Naive thymus-derived CD8-positive, alpha-beta T cell (primary cell): ENCODE data around the gene DOCK4. TPM values are rescaled to one million over a fixed set of nuclear protein-coding genes. Genes with fewer than 3 reads are reported as not detected.

Experiments
- ATAC-seq, 2 donors: fragments of 150-1000 bp; cut with Tn5 transposase in 1 of 2; sonication (Bioruptor Pico), chemical (Tn5 transposase) in 1 of 2; 1 replicate in 1 of 2; 2 replicates in 1 of 2; pipeline ENCODE4 v1.10.0; 2021; ENCODE audit warnings: mild to moderate bottlenecking in 2 of 2, moderate library complexity in 2 of 2
- POLR2A ChIA-PET: fragments of 350-600 bp; sonication (Branson Sonifier 250); formaldehyde crosslinking; loops from one replicate; lab custom pipeline; 2021; ENCODE audit warnings: antibody characterized with exemption; lab: Charles Lee
- DNase-seq, 10 donors: peaks; one replicate each; pipeline versions ENCODE4 v3.0.0 to v3.0.0-alpha.2; 2020 to 2022
- H3K27ac Mint-ChIP-seq, 10 donors: one replicate each; pipeline ENCODE4 v1.8.0; 2020 to 2022; ENCODE audit warnings: mild to moderate bottlenecking in 10 of 10, mixed read lengths in 10 of 10, moderate library complexity in 4 of 10, inconsistent platforms in 1 of 10
- H3K27me3 Mint-ChIP-seq, 5 donors: one replicate each; pipeline ENCODE4 v1.8.0; 2021 to 2022; ENCODE audit warnings: mixed read lengths in 5 of 5
- H3K36me3 Mint-ChIP-seq, 3 donors: one replicate each; pipeline ENCODE4 v1.8.0; 2020 to 2022; ENCODE audit warnings: mixed read lengths in 3 of 3, mild to moderate bottlenecking in 2 of 3, inconsistent platforms in 1 of 3
- H3K4me1 Mint-ChIP-seq, 4 donors: one replicate each; pipeline ENCODE4 v1.8.0; 2021 to 2022; ENCODE audit warnings: mixed read lengths in 4 of 4
- H3K4me3 Mint-ChIP-seq, 10 donors: one replicate each; pipeline ENCODE4 v1.8.0; 2020 to 2022; ENCODE audit warnings: mild to moderate bottlenecking in 10 of 10, mixed read lengths in 10 of 10, moderate library complexity in 6 of 10, inconsistent platforms in 1 of 10
- H3K9me3 Mint-ChIP-seq, 9 donors: one replicate each; pipeline ENCODE4 v1.8.0; 2020 to 2022; ENCODE audit warnings: mixed read lengths in 9 of 9, mild to moderate bottlenecking in 3 of 9, inconsistent platforms in 1 of 9, moderate library complexity in 1 of 9
- polyA plus RNA-seq, 3 donors: library from polyadenylated mRNA; unstranded; fragments of 300-500 nt; fragmentation: Illumina TruSeq; gene quantifications; one replicate each; pipeline ENCODE4 v1.2.3, GENCODE V29; 2021
- total RNA-seq, 8 experiments: library from RNA in 2 of 8; stranded (reverse) in 2 of 8; gene quantifications; one replicate each; pipeline ENCODE4 v1.2.3 and lab custom pipeline; 2021 to 2026

DOCK4 gene
- total and polyA plus RNA-seq, 5 experiments from 2014 or later, result 0.30 to 1.3 (median 0.67) TPM; not detected in 1

- POLR2A ChIA-PET, result no interaction called here
- peaks cover 0 to 15% (median 1%) of the 10 kb centered on the region in 5 donors for H3K27me3 Mint-ChIP-seq
- no peak for ATAC-seq
- H3K4me3 Mint-ChIP-seq, result no peak overlapping the region
- DNase-seq, result no peak
- H3K9me3 Mint-ChIP-seq, result peaks cover 0 to 11% (median 5%) of the 10 kb centered on the region in 9 donors
- peaks cover 0 to 2% (median 0%) of the 10 kb centered on the region in 3 donors for H3K36me3 Mint-ChIP-seq
- H3K27ac Mint-ChIP-seq, result no peak overlapping the region
- no peaks in the 10 kb centered on the region for H3K4me1 Mint-ChIP-seq
These were observed 372.7 kb downstream of the DOCK4 start for GRCh38 chr7:111833466-111833865.

GRCh38 chr7:111832174-111832573, 374.0 kb downstream of the DOCK4 start:
- peaks cover 0 to 2% (median 0%) of the 10 kb centered on the region in 3 donors for H3K36me3 Mint-ChIP-seq
- DNase-seq (no peak), ATAC-seq (no peak)
- POLR2A ChIA-PET, result no interaction called here
- peaks cover 0 to 15% (median 1%) of the 10 kb centered on the region in 5 donors for H3K27me3 Mint-ChIP-seq
- no peak overlapping the region for H3K4me3 Mint-ChIP-seq
- no peak overlapping the region for H3K27ac Mint-ChIP-seq
- H3K4me1 Mint-ChIP-seq, result no peaks in the 10 kb centered on the region
- H3K9me3 Mint-ChIP-seq, result peaks cover 0 to 11% (median 5%) of the 10 kb centered on the region in 9 donors

- Mint-ChIP-seq H3K27me3 (peaks cover 0 to 19% (median 3%) of the 10 kb centered on the region in 5 donors), H3K4me1 (no peaks in the 10 kb centered on the region), H3K27ac (no peak overlapping the region), H3K4me3 (no peak overlapping the region), H3K9me3 (peaks cover 0 to 6% (median 0%) of the 10 kb centered on the region in 9 donors), H3K36me3 (no peaks in the 10 kb centered on the region)
- no peak for ATAC-seq
- DNase-seq, result no peak
- POLR2A ChIA-PET, result no interaction called here
These were observed 377.0 kb downstream of the DOCK4 start for GRCh38 chr7:111829221-111829620.

- H3K27ac Mint-ChIP-seq, result no peak overlapping the region
- H3K36me3 Mint-ChIP-seq, result no peaks in the 10 kb centered on the region
- ATAC-seq (no peak), DNase-seq (no peak)
- peaks cover 0 to 19% (median 3%) of the 10 kb centered on the region in 5 donors for H3K27me3 Mint-ChIP-seq
- H3K4me1 Mint-ChIP-seq, result no peaks in the 10 kb centered on the region
- H3K4me3 Mint-ChIP-seq, result no peak overlapping the region
- POLR2A ChIA-PET, result no interaction called here
- peaks cover 0 to 6% (median 0%) of the 10 kb centered on the region in 9 donors for H3K9me3 Mint-ChIP-seq
These were observed 378.2 kb downstream of the DOCK4 start for GRCh38 chr7:111827863-111828504.

GRCh38 chr7:111825046-111825445, 381.2 kb downstream of the DOCK4 start:
- Mint-ChIP-seq H3K4me1 (no peaks in the 10 kb centered on the region), H3K9me3 (peaks cover 0 to 6% (median 0%) of the 10 kb centered on the region in 9 donors), H3K36me3 (no peaks in the 10 kb centered on the region), H3K4me3 (no peak overlapping the region), H3K27me3 (peaks cover 0 to 4% (median 3%) of the 10 kb centered on the region in 5 donors), H3K27ac (no peak overlapping the region)
- no peak for DNase-seq
- POLR2A ChIA-PET, result no interaction called here
- no peak for ATAC-seq

- Mint-ChIP-seq H3K9me3 (peaks cover 0 to 6% (median 0%) of the 10 kb centered on the region in 9 donors), H3K27me3 (peaks cover 0 to 4% (median 3%) of the 10 kb centered on the region in 5 donors), H3K36me3 (no peaks in the 10 kb centered on the region), H3K4me1 (no peaks in the 10 kb centered on the region), H3K4me3 (no peak overlapping the region), H3K27ac (no peak overlapping the region)
- ATAC-seq, result no peak
- POLR2A ChIA-PET, result no interaction called here
- no peak for DNase-seq
These were observed 382.4 kb downstream of the DOCK4 start for GRCh38 chr7:111823826-111824225.

GRCh38 chr7:111821046-111821445, 385.2 kb downstream of the DOCK4 start:
- DNase-seq (no peak), ATAC-seq (no peak)
- H3K4me1 Mint-ChIP-seq, result no peaks in the 10 kb centered on the region
- H3K27me3 Mint-ChIP-seq, result peaks cover 0 to 4% (median 2%) of the 10 kb centered on the region in 5 donors
- H3K36me3 Mint-ChIP-seq, result no peaks in the 10 kb centered on the region
- no peak overlapping the region for H3K4me3 Mint-ChIP-seq
- POLR2A ChIA-PET, result no interaction called here
- no peak overlapping the region for H3K27ac Mint-ChIP-seq
- peaks cover 0 to 2% (median 0%) of the 10 kb centered on the region in 9 donors for H3K9me3 Mint-ChIP-seq

GRCh38 chr7:111820621-111821020, 385.6 kb downstream of the DOCK4 start:
- POLR2A ChIA-PET, result no interaction called here
- ATAC-seq (no peak), DNase-seq (no peak)
- Mint-ChIP-seq H3K9me3 (no peaks in the 10 kb centered on the region), H3K4me1 (no peaks in the 10 kb centered on the region), H3K27me3 (peaks cover 0 to 4% (median 2%) of the 10 kb centered on the region in 5 donors), H3K27ac (no peak overlapping the region), H3K36me3 (no peaks in the 10 kb centered on the region), H3K4me3 (no peak overlapping the region)

- no peak for ATAC-seq
- POLR2A ChIA-PET, result no interaction called here
- Mint-ChIP-seq H3K9me3 (no peaks in the 10 kb centered on the region), H3K4me3 (no peak overlapping the region), H3K27ac (no peak overlapping the region), H3K4me1 (no peaks in the 10 kb centered on the region), H3K27me3 (peaks cover 0 to 4% (median 2%) of the 10 kb centered on the region in 5 donors), H3K36me3 (no peaks in the 10 kb centered on the region)
- DNase-seq, result no peak
These were observed 386.1 kb downstream of the DOCK4 start for GRCh38 chr7:111820121-111820520.

- no peak overlapping the region for H3K4me3 Mint-ChIP-seq
- no peak overlapping the region for H3K27ac Mint-ChIP-seq
- ATAC-seq (no peak), DNase-seq (no peak)
- H3K4me1 Mint-ChIP-seq, result no peaks in the 10 kb centered on the region
- no peaks in the 10 kb centered on the region for H3K36me3 Mint-ChIP-seq
- H3K27me3 Mint-ChIP-seq, result no peaks in the 10 kb centered on the region
- no peaks in the 10 kb centered on the region for H3K9me3 Mint-ChIP-seq
- POLR2A ChIA-PET, result no interaction called here
These were observed 390.8 kb downstream of the DOCK4 start for GRCh38 chr7:111815354-111815753.

- Mint-ChIP-seq H3K9me3 (no peaks in the 10 kb centered on the region), H3K4me3 (no peak overlapping the region), H3K4me1 (no peaks in the 10 kb centered on the region), H3K27ac (no peak overlapping the region), H3K36me3 (no peaks in the 10 kb centered on the region), H3K27me3 (peaks cover 0 to 2% (median 0%) of the 10 kb centered on the region in 5 donors)
- POLR2A ChIA-PET, result no interaction called here
- no peak for DNase-seq
- ATAC-seq, result no peak
These were observed 392.9 kb downstream of the DOCK4 start for GRCh38 chr7:111813306-111813705.

- no peak overlapping the region for H3K4me3 Mint-ChIP-seq
- H3K9me3 Mint-ChIP-seq, result peaks cover 2 to 32% (median 14%) of the 10 kb centered on the region in 9 donors
- peaks cover 0 to 1% (median 0%) of the 10 kb centered on the region in 4 donors for H3K4me1 Mint-ChIP-seq
- DNase-seq, result no peak
- no peak for ATAC-seq
- peaks cover 0 to 18% (median 1%) of the 10 kb centered on the region in 3 donors for H3K36me3 Mint-ChIP-seq
- H3K27ac Mint-ChIP-seq, result no peak overlapping the region
- H3K27me3 Mint-ChIP-seq, result peaks cover 0 to 8% (median 2%) of the 10 kb centered on the region in 5 donors
- POLR2A ChIA-PET, result no interaction called here
These were observed 400.0 kb downstream of the DOCK4 start for GRCh38 chr7:111806232-111806631.

- no peak for ATAC-seq
- peaks cover 0 to 8% (median 2%) of the 10 kb centered on the region in 5 donors for H3K27me3 Mint-ChIP-seq
- peaks cover 0 to 1% (median 0%) of the 10 kb centered on the region in 4 donors for H3K4me1 Mint-ChIP-seq
- DNase-seq, result no peak
- peaks cover 18 to 63% (median 35%) of the 10 kb centered on the region in 9 donors for H3K9me3 Mint-ChIP-seq
- H3K36me3 Mint-ChIP-seq, result peaks cover 0 to 39% (median 8%) of the 10 kb centered on the region in 3 donors
- H3K4me3 Mint-ChIP-seq, result no peak overlapping the region
- POLR2A ChIA-PET, result no interaction called here
- no peak overlapping the region for H3K27ac Mint-ChIP-seq
These were observed 403.0 kb downstream of the DOCK4 start for GRCh38 chr7:111803015-111803758.
